ENCODE data around the gene PC.

The PC gene

DNA sequence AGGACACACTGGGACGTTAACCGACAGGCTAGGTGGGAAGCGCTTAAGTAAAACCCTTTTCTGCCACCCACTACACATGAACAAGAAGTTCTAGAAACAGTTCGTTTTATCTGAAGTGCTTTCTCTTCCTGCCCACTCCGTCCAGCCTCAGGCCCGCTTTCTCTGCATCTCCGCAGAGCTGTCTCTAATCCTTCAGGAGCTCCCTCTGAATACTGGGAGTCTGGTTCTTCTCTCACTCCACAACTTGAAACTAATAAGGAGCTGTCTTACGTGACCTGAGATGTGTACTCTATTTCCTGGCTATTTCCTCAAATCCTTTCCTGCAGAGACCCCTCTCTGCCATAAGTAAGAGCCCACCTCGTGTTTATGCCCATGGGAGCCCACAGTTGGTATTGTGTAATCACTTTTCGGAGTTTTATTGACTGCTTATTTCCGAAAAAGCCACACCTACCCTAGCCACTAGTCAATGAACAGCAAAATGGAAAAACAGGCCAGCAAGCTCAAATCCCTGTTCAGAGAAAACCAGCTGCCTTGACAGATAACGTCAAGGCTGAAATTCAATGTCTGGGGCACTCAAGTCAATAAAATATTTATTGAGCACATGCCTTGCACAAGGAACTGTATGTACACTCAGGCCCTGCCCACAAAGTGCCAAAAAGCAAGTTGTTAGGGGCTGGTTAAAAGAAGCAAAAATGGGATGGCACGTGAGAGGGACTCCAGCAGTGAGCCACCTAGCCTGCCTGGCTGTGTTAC lies 4.9 kb downstream of the PC start:
- DNase-seq, result no peak

DNA sequence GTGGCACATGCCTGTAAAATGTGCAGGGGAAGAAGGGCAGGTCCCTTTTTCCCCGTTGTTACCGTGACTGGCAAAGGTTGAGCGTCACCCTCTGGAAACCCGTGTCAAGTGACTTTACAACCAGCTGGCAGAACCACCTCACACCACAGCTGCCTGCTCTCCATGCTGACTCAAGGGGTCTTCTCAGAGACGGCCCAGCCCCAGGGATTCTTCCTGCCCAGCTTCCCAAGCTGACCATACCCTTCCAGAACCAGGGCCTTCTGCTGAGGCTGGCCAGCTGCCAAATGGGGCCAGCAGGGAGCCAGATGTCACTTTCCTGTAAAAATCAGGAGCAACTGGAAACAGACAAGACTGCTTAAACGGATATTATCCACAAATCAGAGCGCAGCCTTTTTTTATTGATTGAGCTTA lies 6.3 kb downstream of the PC start:
- DNase-seq, result peak; percentile 96

DNA sequence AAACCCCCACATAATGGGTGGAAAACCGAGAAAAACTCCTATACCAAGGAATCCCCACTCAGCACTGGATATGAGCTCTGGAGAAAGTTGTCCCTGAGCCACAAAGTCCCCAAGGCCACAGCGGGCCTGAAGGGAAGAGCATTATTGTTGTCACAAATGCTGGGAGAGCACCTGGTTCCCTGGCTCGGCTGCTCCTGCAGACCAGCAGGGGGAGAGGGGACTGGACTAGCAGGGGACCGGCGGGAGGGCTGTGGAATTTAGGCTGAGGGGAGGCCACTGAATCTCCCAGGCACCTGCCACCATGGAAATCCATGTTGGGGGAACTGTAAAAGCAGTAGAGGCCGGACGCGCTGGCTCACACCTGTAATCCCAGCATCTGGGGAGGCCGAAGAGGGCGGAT lies 7.0 kb downstream of the PC start:
- no peak for DNase-seq

DNA sequence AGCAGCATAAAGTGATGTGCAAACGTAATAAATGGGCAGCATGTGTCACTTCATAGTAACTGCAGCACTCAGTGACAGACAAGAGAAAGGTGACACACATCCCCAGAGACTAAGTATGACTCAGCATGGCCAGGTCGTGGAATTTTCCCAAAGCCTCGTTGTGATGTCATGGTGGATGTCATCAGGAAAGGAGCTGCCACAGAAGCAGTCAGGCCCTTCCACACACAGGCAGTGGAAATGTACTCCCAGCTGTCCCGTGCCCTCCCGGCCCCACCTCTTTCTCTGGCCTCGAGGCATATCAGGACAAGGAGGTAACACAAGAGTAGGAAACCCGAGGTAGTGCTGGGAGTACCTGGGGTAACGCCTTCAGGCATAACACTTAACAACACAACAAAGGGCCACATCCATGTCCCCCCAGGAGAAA lies 8.1 kb downstream of the PC start:
- peak; percentile 74 for DNase-seq

DNA sequence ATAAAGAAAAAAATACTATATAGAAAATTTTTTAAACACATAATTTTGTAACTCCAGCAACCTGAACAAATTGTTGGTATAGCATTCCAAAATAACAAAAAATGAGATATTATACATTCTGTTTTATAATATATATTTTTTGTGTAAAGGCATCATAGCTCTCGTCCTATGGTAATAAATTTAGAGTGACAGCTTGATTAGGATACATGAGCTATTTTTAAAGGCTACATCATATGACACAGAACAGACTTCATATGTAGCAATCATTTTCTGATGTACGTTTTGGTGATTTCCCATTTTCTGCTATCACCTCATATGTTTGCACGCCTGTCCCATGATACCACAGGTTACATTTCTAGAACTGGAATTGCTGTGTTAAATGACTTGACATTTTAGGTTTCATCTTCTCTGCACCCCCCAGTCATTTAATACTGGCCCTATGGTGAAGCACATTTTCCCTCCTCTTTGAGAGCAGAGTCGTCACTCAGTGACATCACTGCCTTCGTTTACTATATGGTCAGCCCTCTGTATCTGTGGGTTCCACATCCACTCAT lies 19.5 kb downstream of the PC start:
- DNase-seq, result no peak

DNA sequence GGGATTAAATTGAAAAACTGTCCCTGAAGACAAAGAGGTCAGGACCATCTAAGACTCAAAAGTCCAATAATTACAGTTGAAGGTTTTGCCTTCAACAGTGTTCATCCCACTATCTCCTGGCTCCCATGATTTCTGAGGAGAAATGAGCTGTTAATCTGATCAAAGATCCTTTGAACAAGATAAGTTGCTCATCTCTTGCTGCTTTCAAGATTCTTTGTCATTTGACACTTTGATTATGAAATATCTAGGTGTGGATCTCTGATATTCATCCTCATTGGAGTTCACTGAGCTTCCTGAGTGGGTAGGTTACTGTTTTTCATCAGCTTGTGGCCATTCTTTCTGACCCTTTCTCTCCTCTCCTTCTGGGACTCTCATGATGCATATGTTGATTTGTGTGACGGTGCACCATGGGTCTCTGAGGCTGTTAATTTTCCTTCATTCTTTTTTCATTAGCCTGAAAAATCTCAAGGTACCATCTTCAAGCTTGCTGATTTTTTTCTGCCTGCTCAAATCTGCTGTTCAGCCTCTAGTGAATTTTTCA lies 20.9 kb downstream of the PC start:
- DNase-seq, result no peak

DNA sequence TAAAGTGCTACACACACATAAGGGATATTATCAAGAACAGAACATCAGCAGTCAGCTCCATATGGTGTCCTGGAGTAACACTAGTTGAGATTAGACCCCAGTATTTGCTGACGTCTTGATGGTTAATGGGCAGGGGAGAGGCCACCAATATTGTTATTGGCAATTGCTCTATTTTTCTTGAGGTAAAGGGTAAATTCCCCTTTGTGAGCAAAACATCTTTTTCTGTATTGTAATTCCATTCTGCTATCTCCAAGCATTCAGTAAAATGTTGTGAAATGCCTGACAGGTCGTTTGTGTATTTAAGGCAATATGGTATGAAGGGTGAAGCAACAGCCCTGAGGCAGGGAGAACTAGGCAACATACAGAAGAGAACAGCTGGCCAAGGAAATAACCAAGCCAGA lies 21.9 kb downstream of the PC start:
- no peak for DNase-seq

DNA sequence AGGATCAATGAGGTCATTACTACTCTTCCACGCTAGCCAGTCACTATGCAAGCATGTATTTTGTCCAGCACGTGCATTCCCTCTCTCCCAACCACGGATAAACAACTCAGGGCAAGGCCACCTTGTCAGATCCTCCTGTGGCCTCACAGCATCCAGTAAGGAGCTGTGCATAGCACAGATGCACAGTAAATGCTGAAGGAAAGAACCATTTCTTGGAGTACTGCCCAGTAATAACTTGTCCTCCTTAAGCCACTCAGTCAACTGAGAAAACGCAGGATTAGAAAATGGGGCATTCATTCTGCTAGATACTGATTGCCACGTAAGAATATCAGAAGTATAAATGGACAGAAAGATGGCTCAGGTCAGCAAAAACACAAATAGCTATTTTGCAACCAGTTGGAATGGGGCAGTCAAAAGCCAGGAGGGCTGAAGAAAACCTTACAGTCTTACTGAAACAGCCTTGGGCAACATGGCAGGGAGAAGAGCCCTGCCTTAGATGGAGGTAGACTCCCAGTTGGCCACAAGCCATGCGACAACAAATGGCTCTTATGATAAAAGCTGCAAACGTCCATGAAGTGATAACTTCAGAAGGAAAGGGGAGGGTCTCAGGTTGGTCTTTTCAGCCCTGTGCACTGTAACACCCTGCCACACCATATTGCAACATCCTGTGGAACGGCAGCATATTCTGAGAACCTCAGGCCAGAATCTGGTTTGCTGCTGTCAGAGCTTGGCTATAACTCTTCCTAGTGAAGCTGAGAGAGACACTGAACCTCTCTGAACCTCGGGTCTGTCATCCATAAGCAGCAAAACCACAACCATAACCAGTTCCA lies 23.0 kb downstream of the PC start:
- no peak for DNase-seq

DNA sequence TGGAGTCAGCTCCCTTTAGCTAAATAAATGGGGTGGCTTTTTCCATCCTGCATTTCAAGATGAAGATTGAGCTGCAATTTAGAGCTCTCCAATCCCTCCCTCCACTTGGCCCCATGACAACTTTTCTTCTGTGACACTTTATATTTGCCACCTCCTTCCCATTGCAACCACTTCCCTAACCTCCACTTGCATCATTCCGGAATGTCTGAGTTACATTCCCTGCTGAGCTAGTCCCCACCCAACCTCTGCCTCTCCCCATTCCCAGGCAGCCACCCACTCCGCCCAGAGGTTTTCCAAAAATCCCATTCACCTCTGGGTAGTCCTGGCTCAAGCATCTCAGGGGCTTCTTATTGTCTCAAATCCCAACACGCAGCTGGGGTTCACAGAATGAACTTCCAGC lies 24.7 kb downstream of the PC start:
- no peak for DNase-seq

DNA sequence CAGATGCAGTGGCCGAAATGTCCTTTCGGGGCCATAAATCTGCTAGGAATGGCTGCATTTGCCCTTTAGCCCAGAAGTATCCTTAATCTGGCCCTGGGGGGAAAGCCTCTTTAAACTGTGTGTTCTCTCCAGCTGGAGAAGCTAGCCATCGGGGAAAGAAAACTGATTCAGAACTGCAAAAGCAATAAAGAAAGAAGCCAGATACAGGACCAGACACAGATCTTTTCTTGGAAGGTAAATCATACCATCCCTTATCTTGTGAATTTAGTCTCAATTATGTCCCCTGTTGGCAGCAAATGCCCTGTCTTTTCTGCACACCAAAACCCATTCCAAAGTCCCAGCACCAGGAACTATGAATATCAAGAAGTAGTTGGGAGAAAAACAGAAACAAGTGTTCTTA lies 25.6 kb downstream of the PC start:
- no peak for DNase-seq

DNA sequence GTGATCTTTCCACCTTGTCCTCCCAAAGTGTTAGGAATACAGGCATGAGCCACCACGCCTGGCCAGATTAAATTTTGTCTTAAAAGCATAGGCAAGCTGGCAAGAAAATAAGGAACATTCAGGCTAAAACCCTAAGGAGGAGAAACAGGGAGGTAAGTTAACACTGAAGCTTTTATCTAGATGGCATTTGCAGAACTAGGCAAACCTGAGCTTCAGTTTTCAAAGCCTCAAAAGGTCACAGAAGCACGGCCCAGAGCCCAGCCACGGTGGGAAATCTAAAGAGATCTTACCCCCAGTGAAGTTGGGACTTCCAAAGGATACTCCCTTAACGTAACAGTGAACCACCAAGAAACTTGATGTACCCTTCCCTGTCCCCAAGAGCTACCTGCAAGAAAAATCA lies 28.4 kb downstream of the PC start:
- DNase-seq, result no peak

DNA sequence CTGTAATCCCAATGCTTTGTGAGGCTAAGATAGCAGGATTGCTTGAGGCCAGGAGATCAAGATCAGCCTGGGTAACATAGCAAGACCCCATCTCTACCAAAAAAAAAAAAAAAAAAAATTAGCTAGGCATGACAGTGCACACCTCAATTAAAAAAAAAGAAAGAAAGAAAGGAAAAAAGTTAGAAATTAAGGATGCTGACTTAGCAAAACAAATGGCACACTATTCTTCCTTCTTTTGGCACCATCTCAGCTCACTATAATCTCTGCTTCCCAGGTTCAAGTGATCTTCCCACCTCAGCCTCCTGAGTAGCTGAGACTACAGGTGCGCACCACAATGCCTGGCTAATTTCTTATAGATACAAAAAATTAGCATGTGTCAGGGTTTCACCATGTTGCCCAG lies 33.9 kb downstream of the PC start:
- no peak for DNase-seq

DNA sequence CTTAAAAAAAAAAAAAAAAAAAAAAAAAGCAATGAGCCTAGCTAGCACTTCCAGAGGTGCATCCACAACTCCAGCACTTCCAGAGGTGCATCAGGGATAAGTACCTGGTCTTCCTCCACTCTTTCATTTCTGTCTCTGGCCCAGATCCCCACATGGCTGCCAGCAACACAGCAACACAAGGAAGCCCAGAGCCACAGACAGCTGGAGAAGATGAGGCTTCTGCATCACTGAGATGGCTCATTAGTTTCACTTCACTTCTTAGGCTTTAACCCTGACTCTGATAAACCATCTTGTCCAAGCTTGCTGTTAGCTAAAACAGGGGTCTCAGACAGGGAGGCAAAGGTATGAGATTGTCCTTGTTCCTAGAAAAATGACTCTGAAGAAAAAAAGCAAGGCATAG lies 35.6 kb downstream of the PC start:
- DNase-seq, result no peak

DNA sequence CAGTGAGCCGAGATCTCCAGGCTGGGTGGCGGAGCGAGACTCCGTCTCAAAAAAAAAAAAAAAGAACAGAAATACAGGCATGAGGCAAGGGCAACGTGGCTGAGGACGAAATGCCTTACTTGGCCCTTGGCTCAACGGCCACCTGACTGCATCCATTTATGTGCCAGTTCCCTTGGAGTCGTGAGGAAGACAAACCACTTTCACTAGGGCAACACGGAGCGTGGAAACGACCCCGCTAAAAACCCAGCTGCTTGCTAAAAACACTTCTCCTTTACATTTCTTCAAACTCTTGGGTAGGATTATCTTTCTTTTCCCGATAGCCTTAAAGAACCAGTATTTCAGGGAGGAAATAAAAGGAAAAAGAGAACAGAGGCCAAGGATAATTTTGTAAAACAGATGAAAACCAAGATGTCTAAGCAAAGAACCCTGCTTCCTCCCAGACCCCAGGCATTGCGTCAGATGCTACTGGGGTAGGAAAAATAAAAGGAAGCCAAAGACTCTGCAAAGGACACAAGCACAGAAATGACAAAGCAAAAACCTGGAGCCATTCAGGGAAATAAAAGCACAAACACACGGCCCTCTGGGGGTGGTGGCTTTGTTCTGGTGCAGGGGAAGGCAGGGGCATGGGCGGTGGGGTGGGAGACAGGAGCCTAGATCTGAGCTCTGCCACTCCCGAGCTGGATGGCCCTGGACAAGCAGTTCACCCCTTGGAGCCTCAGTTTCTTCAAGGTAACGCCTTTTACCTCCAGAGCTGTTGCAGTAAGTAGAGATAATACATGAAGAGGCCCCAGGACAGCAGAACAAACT lies 37.0 kb downstream of the PC start:
- DNase-seq, result no peak

DNA sequence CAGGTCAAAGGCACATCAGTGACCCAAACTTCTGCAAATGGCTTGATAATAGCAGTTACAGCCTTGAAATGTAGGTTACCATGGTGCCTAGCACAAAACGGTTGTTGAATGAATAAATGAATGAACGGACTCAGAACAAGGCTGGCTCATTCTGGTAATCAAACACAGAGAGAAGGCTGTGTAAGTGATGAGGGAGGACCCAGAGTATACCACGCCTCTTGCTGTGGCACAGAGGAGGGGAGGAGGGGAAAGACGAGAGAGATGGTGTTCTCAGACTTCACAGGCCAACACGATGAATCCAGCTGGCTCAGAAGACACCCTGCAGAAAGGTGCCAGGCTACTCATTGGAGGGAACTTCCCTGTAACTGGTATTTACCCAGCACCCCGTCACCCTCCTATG lies 38.3 kb downstream of the PC start:
- no peak for DNase-seq

DNA sequence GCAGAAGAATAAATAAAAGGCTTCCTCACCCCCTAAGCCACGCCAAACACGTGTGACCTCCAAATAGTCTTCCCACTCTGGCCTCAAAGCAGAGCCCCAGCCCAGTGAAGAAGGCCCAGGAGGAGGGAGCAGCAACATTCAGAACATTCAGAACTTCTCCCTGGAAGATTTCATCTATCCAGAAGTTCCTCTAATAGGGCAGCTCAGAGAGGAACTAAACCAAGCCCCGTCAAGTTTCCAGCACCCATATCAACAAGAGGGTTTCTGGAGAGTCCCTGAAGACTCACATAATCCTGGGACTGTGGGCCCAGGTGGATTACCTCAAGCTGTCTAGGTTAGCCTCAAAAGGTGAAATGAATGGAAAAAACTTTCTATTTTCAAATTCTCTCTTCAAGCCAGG lies 39.4 kb downstream of the PC start:
- DNase-seq, result no peak

DNA sequence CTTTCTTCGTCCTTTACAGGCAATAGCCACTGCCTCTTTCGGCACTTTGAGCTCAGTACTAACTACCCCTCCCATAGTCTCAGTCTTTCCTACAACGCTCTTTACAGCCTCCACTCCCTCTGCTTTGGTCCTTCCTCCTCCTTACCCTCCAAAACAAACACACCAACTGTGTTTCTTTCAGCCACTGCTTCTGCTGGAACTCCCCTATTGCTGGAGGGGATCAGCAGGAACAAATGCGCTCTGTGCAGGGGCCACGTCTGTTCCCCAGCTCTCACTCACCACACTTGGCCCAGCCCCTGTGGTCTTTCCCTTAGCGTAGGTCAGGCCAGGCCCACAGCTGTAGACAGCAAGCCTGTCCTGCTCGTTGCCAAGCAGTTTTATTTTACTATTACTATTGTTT lies 42.3 kb downstream of the PC start:
- DNase-seq, result no peak

DNA sequence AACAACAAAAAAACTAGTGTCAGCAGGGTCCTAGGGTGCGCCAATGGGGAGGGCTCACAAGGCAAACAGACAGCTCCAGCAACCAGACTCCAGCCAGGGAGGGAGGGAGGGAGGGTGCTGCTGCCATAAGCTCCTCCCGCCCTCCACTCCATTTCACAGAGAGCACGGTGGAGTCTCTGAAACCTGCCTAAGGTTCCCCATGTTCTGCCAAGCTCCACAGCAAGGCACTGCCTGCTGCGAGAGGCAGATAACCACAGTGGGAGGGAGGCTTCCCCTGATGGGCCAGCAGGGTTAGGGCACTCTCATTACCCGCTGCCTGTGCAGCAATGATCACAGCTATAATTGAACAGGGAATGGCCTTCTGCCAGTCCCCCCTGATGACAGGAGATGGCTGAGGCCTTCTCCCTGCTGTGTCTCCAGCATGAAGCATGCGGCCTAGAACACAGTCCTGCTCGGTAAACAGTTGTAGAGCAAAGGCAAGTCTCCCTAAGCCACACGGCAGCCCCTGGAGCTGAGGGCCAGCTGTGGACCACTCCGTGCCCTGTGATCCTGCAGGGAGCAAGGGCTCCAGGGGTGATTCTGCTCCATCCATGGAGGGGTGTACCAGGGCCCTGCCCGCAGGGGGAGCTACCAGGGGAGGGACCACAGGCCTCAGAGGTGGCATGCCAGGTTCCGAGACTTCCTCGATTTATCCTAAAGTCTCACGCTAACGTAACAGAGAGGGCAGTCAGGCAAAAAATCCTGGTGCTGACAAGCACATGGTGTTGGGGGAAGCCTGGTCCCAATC lies 42.9 kb downstream of the PC start:
- DNase-seq, result no peak

DNA sequence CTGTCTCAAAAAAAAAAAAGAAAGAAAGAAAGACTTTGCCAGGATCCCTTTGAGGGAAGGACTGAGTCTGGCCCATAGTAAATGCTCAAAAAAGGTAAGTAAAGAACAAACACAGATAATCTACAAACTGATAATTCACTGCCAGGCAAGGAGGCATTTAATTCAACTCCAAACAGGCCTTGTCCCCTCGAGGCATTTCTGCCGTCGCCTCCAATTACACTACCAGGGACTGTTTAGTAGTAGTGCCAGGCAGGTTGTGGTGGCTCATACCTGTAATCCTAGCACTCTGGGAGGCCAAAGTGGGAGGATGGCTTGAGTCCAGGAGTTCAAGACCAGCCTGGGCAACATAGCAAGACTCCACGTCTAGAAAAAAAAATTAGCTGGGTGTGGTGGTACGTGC lies 43.7 kb downstream of the PC start:
- no peak for DNase-seq

DNA sequence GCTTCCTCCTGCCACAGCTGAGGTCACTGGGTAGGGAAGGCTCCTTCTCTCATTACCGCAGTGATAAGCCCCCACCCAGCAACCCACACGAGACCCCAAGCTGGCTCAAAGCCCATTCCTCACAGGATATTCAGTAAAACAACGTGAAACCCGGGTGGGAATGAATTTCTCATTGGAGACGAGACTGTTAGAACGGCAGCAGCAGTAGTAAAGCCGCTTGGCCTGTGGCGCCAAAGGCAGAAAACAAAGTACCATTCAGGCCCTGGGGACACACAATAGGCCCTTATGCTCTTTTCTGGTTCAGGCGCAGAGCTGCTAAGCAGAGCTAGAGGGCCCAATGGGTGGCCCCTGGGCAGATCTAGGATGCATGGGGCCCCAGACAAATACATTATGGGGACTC lies 45.3 kb downstream of the PC start:
- DNase-seq, result no peak

DNA sequence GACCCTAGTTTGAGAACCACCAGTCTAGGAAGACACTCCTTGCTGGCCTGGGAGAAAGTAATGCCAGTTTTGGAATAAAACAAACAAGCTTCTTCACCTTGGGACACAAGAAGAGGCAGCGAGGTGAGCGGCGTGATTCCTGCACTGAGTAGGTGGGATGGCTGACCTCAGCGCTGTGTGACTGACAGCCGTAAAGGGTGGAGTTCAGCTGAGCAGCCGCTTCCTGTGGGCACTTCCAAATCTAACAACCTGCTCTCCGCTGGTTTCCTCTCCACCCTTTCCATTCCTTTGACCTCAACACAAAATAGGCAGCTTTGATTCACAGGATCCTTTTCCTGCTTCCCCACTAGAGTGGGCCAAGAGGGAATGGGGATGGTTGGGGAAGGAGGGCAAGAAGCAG lies 45.8 kb downstream of the PC start:
- no peak for DNase-seq

DNA sequence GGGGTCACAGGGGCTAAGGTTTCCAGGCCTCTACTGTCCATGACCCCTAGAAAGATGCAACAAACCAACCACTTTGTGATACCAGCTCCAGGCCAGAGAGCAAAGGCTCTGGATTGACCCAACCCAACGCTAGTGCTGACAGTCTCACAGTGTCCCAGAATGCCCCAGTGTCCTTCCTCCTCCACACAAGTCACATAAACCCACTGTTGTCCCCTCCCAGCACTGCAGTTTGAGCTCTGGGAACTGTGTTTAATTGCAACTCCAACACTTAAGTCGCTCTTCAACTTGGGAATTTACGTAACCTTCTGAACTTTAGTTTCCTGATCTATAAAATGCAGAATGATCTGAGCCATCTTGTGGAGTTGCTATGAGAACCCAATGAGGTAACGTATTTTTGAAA lies 47.5 kb downstream of the PC start:
- no peak for DNase-seq
